K562 (cell line): ENCODE measurements around the gene SLC6A16. TPM values are rescaled to one million over a fixed set of nuclear protein-coding genes. Genes with fewer than 3 reads are reported as not detected.

Source experiments
- ASH1L ChIP-seq: fragments of 450-650 bp; IDR thresholded peaks from 2 replicates; pipeline ENCODE4 v1.6.1; 2018; ENCODE audit warnings: borderline replicate concordance, mild to moderate bottlenecking, low read depth; ENCODE audit not compliant: partially characterized antibody
- ATF7 ChIP-seq: fragments of 450-650 bp; IDR thresholded peaks from 2 replicates; pipeline ENCODE4 v1.7.1; 2014; ENCODE audit warnings: mild to moderate bottlenecking, moderate library complexity
- BRF1 ChIP-seq: IDR thresholded peaks from 3 replicates; pipeline ENCODE4 v1.6.1; 2011; ENCODE audit warnings: borderline replicate concordance, mild to moderate bottlenecking; ENCODE audit not compliant: insufficient read length; ENCODE audit errors: extremely low read depth
- CBX5 ChIP-seq: IDR thresholded peaks from 2 replicates; pipeline ENCODE4 v1.6.1; 2014; ENCODE audit warnings: low read depth, borderline replicate concordance
- CTCF ChIP-seq, 3 experiments: IDR thresholded peaks in 2 of 3; conservative IDR thresholded peaks in 1 of 3; 2 replicates each; pipeline ENCODE4 v1.5.1; 2011 to 2012; ENCODE audit warnings: low read length in 3 of 3, mild to moderate bottlenecking in 3 of 3, control low read depth in 2 of 3, improper control_type of control experiment in 1 of 3, inconsistent platforms in 1 of 3, low read depth in 1 of 3, mixed read lengths in 1 of 3, moderate library complexity in 1 of 3; ENCODE audit not compliant: insufficient read depth in 2 of 3
- ESRRB ChIP-seq: fragments of 250-450 bp; sonication (Bioruptor Pico); IDR thresholded peaks from 2 replicates; pipeline ENCODE4 v1.5.0; 2020; ENCODE audit warnings: mild to moderate bottlenecking, moderate library complexity, borderline replicate concordance
- HDAC1 ChIP-seq, 2 experiments: fragments of 450-650 bp; IDR thresholded peaks; 2 replicates each; pipeline ENCODE4 v1.6.1; 2016 to 2017; ENCODE audit warnings: inconsistent platforms in 1 of 2, mild to moderate bottlenecking in 1 of 2, moderate library complexity in 1 of 2
- HDAC8 ChIP-seq: fragments of 450-650 bp; IDR thresholded peaks from 2 replicates; pipeline ENCODE4 v1.6.1; 2016; ENCODE audit warnings: mild to moderate bottlenecking, missing genetic modification characterization, moderate library complexity, missing compliant biosample characterization
- MED1 ChIP-seq: sonication (generic); formaldehyde crosslinking; IDR thresholded peaks from 2 replicates; pipeline ENCODE4 v1.8.1; 2023; ENCODE audit warnings: missing genetic modification reagents, borderline replicate concordance
- RBM17 ChIP-seq: fragments of 200-400 bp; formaldehyde crosslinking; IDR thresholded peaks from 2 replicates; pipeline ENCODE4 v1.6.1; 2017; ENCODE audit warnings: low read depth, mild to moderate bottlenecking, low read length, borderline replicate concordance
- RFX7 ChIP-seq: fragments of 250-450 bp; sonication (Bioruptor Pico); IDR thresholded peaks from 2 replicates; pipeline ENCODE4 v1.5.1; 2021; ENCODE audit warnings: mild to moderate bottlenecking
- STAT6 ChIP-seq: sonication (generic); formaldehyde crosslinking; IDR thresholded peaks from 2 replicates; pipeline ENCODE4 v1.8.1; 2023; ENCODE audit warnings: mild to moderate bottlenecking, missing genetic modification reagents
- ZFPM2 ChIP-seq: fragments of 250-450 bp; sonication (Bioruptor Pico); IDR thresholded peaks from 2 replicates; pipeline ENCODE4 v1.5.1; 2022; ENCODE audit warnings: mild to moderate bottlenecking
- ZNF311 ChIP-seq: fragments of 250-450 bp; sonication (Bioruptor Pico); IDR thresholded peaks from 2 replicates; pipeline ENCODE4 v1.4.0; 2020; ENCODE audit warnings: mild to moderate bottlenecking, moderate library complexity
- ZNF408 ChIP-seq: fragments of 250-450 bp; sonication (Bioruptor Pico); IDR thresholded peaks from 2 replicates; pipeline ENCODE4 v1.4.0; 2020; ENCODE audit warnings: low read depth, mild to moderate bottlenecking, moderate library complexity
- ZNF445 ChIP-seq: fragments of 250-450 bp; sonication (Bioruptor Pico); IDR thresholded peaks from 2 replicates; pipeline ENCODE4 v1.4.0; 2020; ENCODE audit warnings: low read depth, mild to moderate bottlenecking, moderate library complexity
- ZZZ3 ChIP-seq: fragments of 450-650 bp; IDR thresholded peaks from 2 replicates; pipeline ENCODE4 v1.6.1; 2016; ENCODE audit warnings: antibody characterized with exemption, mild to moderate bottlenecking, moderate library complexity
- polyA plus RNA-seq, 8 experiments: library from polyadenylated mRNA; depleted of rRNA in 4 of 8; stranded (reverse) in 5 of 8; unstranded in 3 of 8; fragments of >200 nt; fragmentation: Nextera tagmentation in 2 of 8; fragmentation: Illumina TruSeq in 1 of 8; extraction: Ambion mirVana in 2 of 8; extraction: Trizol in 1 of 8; gene quantifications; 2 replicates each; pipeline versions ENCODE4 v1.2.1 to v1.2.3, GENCODE V29; 2011 to 2014; ENCODE audit warnings: inconsistent platforms in 1 of 8, missing spikeins in 1 of 8
- total RNA-seq, 7 experiments: library from RNA; depleted of rRNA in 6 of 7; stranded (reverse); fragments of >200 nt in 6 of 7; fragmentation: Illumina TruSeq in 2 of 7; extraction: Trizol in 2 of 7; gene quantifications; 2 replicates each; pipeline versions ENCODE4 v1.2.1 to v1.2.3, GENCODE V29; 2011 to 2021; ENCODE audit warnings: low replicate concordance in 1 of 7
- TF ChIP-seq, protein P1 (sequence below): sonication (generic); formaldehyde crosslinking; IDR thresholded peaks from 2 replicates; pipeline ENCODE4 v1.8.0; 2022; ENCODE audit warnings: mild to moderate bottlenecking, missing genetic modification reagents, borderline replicate concordance
- TF ChIP-seq, protein P2 (sequence below), 2 experiments: fragments of 450-650 bp; conservative IDR thresholded peaks; 2 replicates each; pipeline ENCODE4 v1.6.1; 2017; ENCODE audit warnings: mild to moderate bottlenecking in 2 of 2, moderate library complexity in 2 of 2

The SLC6A16 gene
- total and polyA plus RNA-seq, 9 of the 15 experiments (the other 6 are each of a cell fraction or from before 2014, with no cell fraction given), result 0.05 to 0.95 (median 0.36) TPM

- TF ChIP-seq, protein P1, sequence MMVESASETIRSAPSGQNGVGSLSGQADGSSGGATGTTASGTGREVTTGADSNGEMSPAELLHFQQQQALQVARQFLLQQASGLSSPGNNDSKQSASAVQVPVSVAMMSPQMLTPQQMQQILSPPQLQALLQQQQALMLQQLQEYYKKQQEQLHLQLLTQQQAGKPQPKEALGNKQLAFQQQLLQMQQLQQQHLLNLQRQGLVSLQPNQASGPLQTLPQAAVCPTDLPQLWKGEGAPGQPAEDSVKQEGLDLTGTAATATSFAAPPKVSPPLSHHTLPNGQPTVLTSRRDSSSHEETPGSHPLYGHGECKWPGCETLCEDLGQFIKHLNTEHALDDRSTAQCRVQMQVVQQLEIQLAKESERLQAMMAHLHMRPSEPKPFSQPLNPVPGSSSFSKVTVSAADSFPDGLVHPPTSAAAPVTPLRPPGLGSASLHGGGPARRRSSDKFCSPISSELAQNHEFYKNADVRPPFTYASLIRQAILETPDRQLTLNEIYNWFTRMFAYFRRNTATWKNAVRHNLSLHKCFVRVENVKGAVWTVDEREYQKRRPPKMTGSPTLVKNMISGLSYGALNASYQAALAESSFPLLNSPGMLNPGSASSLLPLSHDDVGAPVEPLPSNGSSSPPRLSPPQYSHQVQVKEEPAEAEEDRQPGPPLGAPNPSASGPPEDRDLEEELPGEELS (CRISPR knock-in tag), result no peak
- TF ChIP-seq ZNF408 (CRISPR knock-in tag), result no peak
- no peak for TF ChIP-seq RFX7 (CRISPR knock-in tag)
- peak; percentile 49 to 59 (median 49); a peak in 5 of 6 replicates for TF ChIP-seq CTCF (IDR thresholded peaks at IDR 0.05 in 2 of 3, conservative IDR thresholded peaks at IDR 0.05 in 1 of 3; ENCODE audit: insufficient read depth in 2 of 3, low read depth in 1 of 3, low read length in 3 of 3)
- TF ChIP-seq ZNF311 (CRISPR knock-in tag), result no peak
- no peak for TF ChIP-seq RBM17
- TF ChIP-seq ZZZ3, result no peak
- TF ChIP-seq STAT6 (CRISPR knock-in tag), result no peak
- no peak for TF ChIP-seq ZNF445
- TF ChIP-seq CBX5, result 0 out of 2 replicates have a peak, but pooled peaks have one; percentile 35
- no peak for TF ChIP-seq BRF1
- TF ChIP-seq, protein P2, sequence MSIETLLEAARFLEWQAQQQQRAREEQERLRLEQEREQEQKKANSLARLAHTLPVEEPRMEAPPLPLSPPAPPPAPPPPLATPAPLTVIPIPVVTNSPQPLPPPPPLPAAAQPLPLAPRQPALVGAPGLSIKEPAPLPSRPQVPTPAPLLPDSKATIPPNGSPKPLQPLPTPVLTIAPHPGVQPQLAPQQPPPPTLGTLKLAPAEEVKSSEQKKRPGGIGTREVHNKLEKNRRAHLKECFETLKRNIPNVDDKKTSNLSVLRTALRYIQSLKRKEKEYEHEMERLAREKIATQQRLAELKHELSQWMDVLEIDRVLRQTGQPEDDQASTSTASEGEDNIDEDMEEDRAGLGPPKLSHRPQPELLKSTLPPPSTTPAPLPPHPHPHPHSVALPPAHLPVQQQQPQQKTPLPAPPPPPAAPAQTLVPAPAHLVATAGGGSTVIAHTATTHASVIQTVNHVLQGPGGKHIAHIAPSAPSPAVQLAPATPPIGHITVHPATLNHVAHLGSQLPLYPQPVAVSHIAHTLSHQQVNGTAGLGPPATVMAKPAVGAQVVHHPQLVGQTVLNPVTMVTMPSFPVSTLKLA (conservative IDR thresholded peaks at IDR 0.05), result peak; percentile 79 to 88; a peak in 3 of 4 replicates
- no peak for TF ChIP-seq MED1
- no peak for TF ChIP-seq ZFPM2 (CRISPR knock-in tag)
- no peak for TF ChIP-seq HDAC1 (IDR thresholded peaks at IDR 0.05)
- TF ChIP-seq ESRRB (CRISPR knock-in tag), result no peak
- TF ChIP-seq ATF7, result peak; percentile 93
- no peak for TF ChIP-seq HDAC8 (tag)
- no peak for TF ChIP-seq ASH1L
Measured at GRCh38 chr19:49363268-49364082, 38.5 kb upstream of the SLC6A16 start, which contains the start of gene DKKL1 (continued).
